HG03175 (cell line): ENCODE results near the gene STX18.
"Not testable (repeated sequence)": the region's sequence is repeated elsewhere in the genome, so short reads cannot be mapped to it uniquely, and the experiment has no call there.

Experiments used
- ATAC-seq: cut with Tn5 transposase; IDR thresholded peaks from one replicate; pipeline ENCODE4 v1.9.1; 2021; ENCODE audit warnings: mild to moderate bottlenecking, moderate library complexity; ENCODE audit not compliant: unreplicated experiment

Gene STX18

DNA sequence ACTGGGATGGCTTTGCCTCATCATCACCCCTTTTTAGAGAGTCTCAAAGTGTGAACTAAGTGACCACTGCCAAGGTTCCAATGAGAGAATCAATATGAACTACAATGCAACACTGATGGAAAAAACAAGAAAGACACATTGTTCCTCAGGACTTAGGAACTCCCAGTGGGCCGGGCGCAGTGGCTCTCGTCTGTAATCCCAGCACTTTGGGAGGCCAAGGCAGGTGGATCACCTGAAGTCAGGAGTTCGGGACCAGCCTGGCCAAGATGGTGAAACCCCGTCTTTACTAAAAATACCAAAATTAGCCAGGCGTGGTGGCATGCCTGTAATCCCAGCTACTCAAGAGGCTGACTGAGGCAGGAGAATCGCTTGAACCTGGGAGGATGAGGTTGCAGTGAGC, 119.7 kb downstream of the STX18 start:
- ATAC-seq, result not testable (repeated sequence)

DNA sequence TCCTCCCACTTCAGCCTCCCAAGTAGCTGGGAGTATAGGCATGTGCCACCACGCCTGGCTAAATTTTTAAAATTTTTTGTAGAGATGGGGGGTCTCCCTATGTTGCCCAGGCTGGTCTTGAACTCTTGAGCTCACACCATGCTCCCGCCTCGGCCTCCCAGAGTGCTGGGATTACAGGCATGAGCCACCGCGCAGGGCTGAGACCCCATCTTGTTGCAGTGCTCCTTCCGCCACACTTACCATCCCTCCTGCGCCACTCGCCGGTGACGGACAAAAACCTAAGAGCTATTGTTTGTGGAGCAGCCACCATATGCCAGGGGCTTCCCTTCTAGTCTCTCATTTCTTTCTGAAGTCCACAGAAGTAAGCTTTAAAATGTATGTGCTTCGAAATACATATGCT, 120.5 kb downstream of the STX18 start:
- ATAC-seq, result no peak

DNA sequence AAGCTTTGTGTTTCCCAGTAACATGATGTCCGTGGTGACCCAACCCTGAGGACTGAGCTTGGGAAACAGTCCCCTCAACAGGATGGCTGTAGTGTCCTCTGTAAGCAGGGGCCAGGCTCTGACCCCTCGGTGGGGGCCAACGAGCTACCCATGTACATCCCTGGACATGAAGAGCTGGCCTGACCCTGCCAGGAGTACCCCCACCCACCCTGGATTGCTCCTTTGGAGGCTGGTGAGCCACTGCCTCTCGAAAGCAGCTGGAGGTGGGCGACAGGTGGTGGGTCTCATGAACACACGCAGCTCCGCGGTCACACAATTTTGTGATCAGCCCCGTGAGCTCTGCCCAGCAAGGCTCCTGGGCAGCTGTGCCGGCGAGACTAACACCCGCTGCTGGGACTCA, 121.4 kb downstream of the STX18 start:
- ATAC-seq, result no peak

DNA sequence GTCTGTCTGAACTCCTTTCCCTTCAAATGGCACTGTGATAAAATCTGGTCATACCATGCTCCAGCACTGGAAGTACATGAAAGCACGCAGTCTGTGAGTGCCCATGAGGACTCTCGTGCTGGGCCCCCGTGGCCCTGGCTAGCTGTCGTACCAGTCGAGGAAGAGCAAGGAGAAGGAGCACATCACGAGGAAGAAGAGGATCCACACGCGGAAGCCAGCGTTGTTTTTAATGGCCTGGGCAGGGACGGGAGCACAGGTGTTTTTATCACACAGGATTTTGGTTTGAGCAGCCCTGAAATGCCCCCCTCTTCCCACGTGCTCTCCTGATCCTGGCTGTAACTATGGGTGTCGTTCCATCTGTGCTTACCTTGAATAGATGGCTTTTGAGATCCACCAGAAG, 122.0 kb downstream of the STX18 start:
- no peak for ATAC-seq

DNA sequence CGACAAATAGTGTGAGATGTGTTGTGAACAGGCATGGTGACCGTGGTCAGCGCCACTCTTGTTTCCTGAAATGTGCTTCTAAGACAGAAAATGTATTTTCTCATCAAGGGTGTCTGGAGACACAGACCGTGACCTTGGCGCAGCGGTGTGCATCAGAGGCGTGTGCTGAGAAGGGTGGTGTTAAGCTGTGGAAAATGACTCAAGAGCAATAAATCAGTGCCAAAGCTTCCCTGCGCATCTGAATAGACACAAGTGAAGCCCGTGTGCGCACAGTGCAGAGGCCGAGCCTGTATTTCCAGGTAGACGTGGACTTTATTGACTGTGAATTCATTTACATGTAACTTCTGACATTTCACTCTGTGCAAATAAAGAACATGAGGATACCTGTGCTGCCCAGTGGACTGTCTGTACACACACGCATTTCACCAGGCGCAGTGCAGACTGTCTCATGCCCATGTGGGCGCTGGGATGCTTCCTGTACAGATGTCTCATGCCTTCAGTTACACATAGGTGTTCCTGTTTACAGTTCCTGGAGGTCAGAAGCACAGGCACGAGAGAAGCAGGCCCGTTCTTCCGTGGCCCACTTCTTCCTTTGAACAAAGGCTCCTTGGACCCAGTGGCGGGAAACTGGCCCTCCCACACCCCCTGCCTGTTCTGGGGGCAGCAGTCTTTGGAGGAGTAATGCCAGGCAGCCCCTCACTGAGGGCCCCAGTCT, 123.0 kb downstream of the STX18 start:
- no peak for ATAC-seq

DNA sequence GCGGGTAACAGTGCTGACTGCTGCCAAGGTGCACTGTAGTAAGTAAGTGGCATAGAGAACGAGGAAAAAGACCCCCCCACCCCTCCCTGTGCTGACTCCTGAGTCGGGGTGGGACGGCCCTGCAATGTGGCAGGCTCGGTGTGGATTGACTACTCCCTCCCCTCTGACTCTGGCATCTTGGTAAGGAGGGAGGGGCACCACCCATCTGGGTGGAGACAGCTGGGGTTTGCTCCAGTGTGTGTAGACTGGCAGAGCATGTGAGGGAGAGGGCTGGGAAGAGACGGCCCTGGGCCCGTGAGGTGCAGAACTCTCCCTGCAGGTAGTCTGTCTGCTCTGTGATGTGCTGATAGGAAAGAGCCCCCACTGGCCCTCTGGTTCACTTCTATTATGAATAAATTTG, 124.0 kb downstream of the STX18 start:
- no peak for ATAC-seq

DNA sequence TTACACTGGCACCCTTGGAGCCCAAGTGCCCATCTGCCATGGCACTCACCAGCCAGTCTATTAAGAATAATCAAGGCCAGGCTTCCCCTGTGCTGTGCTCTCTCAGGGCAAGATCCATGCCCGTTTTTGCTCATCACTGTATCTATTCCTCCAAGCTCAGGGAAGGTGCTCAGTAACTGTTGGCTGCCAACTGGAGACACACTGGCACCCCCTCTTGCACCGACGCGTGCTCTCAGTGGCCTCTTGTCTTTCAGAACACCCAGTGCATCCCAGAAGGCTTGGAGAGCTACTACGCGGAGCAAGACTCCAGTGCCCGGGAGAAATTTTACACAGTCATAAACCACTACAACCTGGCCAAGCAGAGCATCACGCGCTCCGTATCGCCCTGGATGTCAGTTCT, 124.9 kb downstream of the STX18 start:
- no peak for ATAC-seq

DNA sequence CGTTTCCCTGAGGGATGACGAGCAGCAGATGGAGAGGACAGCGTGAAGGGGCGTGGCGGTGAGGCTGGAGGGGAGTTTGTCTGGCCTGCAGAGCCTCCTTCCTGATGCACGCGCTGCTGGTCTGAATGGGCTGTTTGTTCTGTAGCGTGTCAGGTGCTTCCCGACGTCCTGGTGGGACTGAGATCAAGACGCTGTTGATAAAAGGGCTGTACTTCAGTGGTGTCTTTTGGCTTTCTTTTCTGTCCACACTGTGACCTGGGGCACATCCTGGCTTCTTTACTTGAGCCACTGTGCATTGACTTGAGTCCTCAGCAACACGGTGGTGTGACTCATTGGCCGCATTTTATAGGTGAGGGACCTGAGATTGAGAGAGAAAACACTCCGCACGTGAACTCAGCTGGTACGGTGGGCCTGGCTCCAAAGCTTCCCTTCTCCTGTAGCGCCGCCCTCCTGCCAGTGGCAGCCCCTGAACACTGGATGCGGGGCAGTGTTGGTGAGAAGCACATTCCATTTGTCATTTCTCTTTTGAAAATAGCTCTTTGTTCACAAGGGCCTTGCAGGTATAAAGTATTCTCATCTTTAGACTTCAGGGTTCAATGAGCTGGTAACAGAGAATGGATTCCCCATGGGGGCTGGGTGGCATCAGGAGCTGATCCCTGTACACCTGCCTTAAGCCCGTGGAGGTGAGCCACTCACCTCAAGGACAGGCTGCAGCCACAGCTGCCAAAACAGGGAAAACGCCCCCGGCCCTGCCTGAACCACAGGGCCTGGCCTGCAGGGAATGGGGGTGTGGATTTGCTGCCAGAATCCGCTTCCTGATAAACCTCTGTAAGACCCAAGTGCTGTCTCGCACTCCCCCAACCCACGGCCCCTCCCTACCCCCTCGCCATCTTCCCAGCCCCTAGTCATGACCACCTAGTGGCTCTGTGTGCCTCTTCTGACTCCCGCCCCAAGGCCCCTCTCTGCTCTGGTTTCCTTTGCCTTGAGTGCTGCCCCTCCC, 125.7 kb downstream of the STX18 start:
- ATAC-seq, result no peak

DNA sequence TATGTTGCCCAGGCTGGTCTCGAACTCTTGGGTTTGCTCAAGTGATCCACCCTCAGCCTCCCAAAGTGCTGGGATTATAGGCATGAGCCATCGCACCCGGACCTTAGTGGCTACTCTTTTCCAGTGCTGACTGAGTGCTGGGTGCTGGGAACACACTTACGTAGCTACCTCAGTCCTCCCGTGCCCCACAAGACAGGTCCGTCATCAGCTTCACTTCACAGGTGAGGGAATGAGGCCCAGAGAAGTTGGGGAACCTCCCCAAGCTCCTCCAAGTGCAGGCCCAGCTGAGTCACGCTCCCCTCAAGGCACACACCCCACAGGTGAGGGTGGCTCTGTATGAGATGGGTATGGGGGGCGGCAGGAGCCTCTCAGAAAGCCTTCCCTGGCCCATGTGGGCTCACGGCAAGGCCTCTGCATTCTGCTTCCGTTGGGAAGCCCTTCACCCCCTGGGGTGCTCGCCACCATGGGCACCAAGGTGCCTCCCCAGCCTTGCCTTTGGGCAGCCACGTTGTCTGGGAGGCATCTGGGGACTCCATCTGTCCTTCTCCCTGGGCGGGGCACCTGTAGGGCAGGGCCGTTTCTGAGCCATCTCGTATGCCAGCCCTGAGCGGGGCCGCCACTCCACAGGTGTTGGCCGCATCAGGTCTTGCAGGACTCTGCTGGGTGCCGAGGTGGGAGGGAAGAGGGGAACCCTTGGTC, 126.6 kb downstream of the STX18 start:
- no peak for ATAC-seq

DNA sequence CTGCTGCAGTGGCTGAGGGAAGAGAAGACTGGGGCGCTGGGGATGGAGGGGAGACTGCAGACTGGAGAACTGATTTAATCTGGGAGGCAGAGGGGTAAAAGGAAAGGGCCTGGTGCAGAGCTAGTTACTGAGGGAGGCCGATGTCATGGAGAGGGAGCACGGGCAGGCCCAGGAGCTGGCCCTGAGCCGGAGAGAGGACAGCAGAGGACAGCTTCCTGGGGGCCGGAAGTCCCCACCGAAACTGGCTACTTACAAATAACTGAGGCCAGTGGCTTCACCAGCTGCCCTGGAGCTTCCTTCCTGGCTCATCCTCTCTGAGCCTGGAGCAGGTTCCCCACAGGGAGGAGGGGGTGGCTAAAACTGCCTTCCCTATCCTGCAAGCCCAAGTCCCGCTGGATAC, 128.0 kb downstream of the STX18 start:
- ATAC-seq, result no peak

DNA sequence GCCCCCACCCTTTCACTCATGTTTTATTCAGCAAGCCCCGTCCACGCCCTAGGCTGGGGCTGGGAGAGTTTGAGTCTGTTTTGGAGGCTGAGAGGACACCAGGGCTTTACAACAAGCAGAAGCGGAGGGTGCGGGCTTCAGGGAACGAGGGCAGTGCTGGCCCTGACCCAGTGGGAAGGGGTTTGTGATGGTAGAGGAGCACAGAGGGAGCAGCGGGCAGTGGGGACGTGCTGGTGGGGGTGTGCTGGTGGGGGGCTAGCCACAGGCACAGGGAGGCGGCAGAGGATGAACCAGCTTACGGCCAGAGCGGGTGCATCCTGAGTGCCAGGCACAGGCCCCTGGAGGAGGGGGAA, 128.5 kb downstream of the STX18 start:
- ATAC-seq, result no peak

DNA sequence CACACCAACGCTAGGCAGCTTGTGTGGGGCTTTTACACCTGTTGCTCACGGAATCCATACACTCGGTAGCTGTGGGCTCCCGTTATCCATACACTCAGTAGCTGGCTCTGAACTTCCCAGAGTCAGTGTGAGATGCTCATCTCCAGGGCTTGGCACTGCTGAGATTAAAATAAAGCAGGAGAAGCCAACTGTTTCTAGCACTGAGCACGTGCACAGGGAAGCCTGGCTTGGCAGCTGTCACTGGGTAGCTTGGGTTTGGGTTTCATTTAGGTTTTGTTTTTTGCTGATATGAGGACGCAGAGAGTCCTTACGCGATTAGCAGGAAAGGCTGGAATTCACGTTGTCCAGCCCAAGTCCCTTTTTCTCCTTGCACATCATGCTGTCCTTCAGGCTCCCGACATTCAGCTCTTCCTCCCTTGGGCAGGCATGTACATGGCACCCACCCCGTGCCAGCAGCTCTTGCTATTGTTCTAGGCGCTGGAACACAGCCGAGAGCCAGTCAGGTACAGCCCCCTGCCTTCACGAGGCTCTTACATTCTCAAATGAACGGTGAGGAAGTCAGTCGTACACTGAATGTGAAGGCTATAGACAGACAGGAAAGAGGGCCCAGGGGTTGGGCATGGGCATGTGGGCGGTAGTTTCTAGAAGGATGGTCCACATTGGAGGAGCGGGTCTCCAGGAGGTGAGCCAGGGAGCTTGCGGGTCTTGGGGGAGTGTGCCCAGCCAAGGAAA, 129.0 kb downstream of the STX18 start:
- no peak for ATAC-seq

DNA sequence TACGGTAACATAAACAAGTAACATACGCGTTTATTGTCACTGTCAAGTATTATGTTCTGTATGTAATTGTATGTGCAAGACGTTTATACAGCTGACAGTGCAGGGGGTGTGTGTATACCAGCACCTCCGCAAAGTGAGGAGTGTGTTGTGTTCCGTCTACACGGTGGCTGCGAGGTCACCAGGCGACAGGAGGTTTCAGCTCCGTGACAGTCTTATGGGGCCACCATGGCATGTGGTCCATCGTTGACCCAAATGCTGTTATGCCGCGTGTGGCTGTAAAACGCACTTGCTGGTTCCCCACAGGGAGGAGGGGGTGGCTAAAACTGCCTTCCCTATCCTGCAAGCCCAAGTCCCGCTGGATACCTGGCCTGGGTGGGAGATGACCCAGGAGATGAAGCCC, 129.9 kb downstream of the STX18 start:
- no peak for ATAC-seq

DNA sequence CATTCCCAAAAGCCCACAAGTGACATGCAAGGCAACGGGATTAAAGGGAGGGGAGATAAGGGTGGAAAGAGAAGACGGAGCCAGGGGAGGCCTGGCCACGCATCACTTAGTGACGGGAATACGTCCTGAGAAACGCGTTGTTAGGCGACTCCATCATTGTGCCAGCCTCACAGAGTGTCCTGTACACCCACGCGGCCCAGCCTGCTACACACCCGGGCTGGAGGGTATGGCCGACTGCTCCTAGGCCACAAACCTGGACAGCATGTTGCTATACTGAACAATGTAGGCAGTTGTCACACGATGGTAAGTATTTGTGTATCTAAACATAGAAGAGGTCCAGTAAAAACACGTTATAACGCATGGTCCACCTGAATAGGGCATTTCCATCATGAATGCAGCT, 131.6 kb downstream of the STX18 start:
- no peak for ATAC-seq

DNA sequence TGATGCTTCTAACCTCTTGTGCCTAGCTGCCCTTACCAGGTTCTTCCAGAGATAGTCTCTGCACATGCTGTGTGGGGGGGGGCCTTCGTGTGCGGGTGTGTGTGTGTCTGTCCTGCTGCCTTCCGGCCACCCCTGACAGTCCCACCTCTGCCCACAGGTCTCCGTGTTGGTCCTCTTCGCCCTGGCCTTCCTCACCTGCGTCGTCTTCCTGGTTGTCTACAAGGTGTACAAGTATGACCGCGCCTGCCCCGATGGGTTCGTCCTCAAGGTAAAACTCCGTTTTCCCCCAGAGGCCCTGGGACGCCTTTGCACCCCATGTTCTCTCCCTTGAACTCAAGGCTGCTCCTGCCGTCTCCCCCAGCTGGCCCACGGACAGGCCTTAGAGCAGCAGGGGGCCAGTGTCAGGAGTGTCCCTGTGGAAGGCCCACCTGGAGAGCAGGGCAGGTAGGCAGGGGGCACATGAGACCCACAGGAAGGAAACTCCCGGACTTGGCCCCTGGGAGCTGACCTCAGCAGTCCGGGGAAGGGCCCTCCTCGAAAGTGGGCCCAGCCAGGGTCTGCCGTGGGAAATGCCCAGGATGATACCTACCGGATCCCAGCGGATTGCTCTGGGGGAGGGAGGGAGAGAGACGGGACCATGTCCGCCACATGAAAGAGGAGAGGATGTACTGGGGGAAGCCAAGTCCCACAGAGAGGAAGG, 132.3 kb downstream of the STX18 start:
- no peak for ATAC-seq

DNA sequence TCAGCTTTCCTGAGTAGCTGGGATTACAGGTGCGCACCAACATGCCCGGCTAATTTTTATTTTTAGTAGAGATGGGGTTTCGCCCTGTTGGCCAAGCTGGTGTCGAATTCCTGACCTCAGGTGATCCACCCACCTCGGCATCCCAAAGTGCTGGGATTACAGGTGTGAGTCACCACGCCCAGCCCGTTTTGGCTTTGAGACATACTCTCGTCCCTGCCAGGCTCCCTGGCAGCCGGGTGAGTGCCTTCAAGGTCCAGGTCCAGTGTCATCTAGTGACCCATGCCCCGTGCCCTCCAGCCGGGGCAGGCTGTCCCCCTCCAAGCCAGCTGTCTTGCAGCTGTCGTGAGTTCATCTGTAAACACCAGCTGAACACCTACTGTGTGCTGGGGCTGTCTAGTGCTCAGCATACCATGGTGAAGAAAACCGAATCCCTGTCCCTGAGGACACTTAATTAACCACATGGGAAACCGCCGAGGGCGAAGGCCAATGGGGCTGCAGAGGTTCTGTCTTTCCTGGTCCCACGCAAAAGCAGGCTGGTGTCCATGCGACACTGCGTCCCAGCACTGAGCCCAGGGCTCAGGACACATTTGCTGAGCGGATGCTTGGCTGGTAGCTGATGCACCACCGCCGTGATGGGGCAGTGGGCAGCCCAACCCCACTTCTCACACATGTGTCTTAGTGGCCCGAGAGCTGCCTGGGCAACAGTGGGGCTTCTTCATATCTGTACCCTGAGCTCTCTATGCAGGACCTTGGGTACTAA, 133.1 kb downstream of the STX18 start:
- ATAC-seq, result no peak

DNA sequence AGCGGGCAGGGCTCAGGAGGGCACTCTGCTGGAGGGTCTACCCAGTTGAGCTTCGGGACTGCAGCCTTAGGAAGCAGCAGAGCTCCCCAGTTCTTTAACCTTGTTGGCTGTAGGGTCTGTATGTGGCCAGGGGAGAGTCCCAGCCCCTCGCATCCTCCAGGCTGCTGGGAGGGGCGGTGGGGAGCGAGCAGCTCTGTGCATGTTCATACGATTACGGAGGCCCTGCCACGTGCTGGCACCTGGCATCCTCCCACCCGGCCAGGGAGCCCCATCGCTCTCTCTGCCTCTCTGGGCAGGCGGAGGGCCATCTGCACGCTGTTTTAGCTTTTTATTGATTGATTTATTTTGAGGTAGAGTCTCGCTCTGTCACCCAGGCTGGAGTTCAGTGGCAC, 133.7 kb downstream of the STX18 start:
- ATAC-seq, result no peak

DNA sequence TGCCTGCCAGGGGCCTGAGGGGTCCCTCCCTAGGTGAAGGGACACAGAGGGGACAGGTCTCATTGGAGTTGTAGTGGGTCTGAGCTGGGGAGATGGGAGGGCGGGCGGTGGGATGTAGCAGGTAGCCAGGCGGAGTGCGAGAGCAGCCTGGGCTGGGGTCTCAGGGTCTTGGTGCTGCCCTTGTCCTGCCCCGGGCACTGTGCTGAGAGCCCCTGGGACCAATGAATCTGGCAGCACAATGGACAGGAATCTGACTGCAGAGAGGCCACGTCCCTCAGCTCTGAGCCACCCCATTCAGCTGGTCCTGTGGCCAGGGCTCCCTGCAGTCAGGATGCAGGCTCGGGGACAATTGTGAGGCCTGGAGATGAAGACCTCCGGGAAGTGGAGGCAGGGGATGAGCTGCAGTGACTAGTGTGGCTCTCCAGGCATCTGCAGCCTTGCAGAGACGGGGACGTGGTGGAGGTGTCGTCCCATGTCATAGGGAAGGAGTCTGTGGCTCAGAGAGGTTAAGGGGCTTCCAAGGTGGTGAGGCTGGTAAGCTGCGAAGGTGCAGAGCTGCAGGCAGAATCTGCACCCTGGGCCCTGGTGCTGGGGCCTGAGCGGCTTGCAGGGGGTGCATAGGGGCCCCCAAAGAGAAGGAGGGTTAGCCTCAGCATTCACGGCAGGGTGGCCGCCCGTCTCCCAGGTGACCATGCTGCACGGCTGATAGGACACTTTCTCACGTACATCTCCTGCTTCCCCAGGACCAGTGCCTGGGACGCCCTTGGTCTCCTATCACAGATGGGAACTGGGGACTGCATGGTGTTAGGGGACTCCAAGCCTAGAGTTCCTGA, 134.3 kb downstream of the STX18 start:
- ATAC-seq, result no peak
